A673 (cell line): ENCODE results near the gene GTF3C1. TPM values are rescaled to one million over a fixed set of nuclear protein-coding genes. Genes with fewer than 3 reads are reported as not detected.

Experiments
- BruUV-seq: library from RNA; stranded (reverse); fragments of 400-500 nt; replicated peaks from 2 replicates; lab custom pipeline; 2021; lab: Mats Ljungman, UMichigan
- CTCF ChIA-PET: fragments of 300-600 bp; sonication (Branson Sonifier 250); formaldehyde crosslinking; loops from one replicate; lab custom pipeline; 2022; ENCODE audit warnings: antibody characterized with exemption; lab: Charles Lee
- POLR2A ChIA-PET: fragments of 300-600 bp; sonication (Branson Sonifier 250); formaldehyde crosslinking; loops from one replicate; lab custom pipeline; 2022; ENCODE audit warnings: antibody characterized with exemption; ENCODE audit not compliant: low non-redundant PET; lab: Charles Lee
- DNase-seq: peaks from one replicate; pipeline ENCODE4 v3.0.0-alpha.2; 2015; ENCODE audit warnings: low spot score
- H3K27ac ChIP-seq: fragments of 200-600 bp; sonication (generic); 2 replicates; pipeline ENCODE4 v1.5.1; 2016; ENCODE audit warnings: mixed run types, low read depth, mild to moderate bottlenecking, mixed read lengths, antibody characterized with exemption, low read length; ENCODE audit not compliant: poor library complexity, severe bottlenecking
- H3K27me3 ChIP-seq: fragments of 200-600 bp; sonication (generic); replicated peaks from 2 replicates; pipeline ENCODE4 v1.6.1; 2017; ENCODE audit warnings: mixed run types, low read depth, mild to moderate bottlenecking, mixed read lengths, antibody characterized with exemption, low read length; ENCODE audit not compliant: insufficient read depth, poor library complexity
- H3K36me3 ChIP-seq: fragments of 200-600 bp; sonication (generic); 2 replicates; pipeline ENCODE4 v1.6.1; 2016; ENCODE audit warnings: mixed run types, mild to moderate bottlenecking, mixed read lengths, antibody characterized with exemption, low read length; ENCODE audit not compliant: insufficient read depth, poor library complexity, severe bottlenecking
- H3K4me1 ChIP-seq: fragments of 200-600 bp; sonication (generic); 2 replicates; pipeline ENCODE4 v1.6.1; 2017; ENCODE audit warnings: mixed run types, mild to moderate bottlenecking, mixed read lengths, antibody characterized with exemption, low read length; ENCODE audit not compliant: insufficient read depth, poor library complexity, severe bottlenecking
- H3K4me3 ChIP-seq: fragments of 200-600 bp; sonication (generic); 2 replicates; pipeline ENCODE4 v1.5.1; 2016; ENCODE audit warnings: low read depth, mixed run types, mild to moderate bottlenecking, mixed read lengths, low read length; ENCODE audit not compliant: poor library complexity, severe bottlenecking
- H3K9me3 ChIP-seq: fragments of 200-600 bp; sonication (generic); 2 replicates; pipeline ENCODE4 v1.6.1; 2016; ENCODE audit warnings: mixed run types, low read depth, mild to moderate bottlenecking, mixed read lengths, antibody characterized with exemption, low read length; ENCODE audit not compliant: poor library complexity, severe bottlenecking
- CTCF ChIP-seq: fragments of 300-800, 200-600 bp; sonication (generic); conservative IDR thresholded peaks from 2 replicates; pipeline ENCODE4 v1.5.1; 2017; ENCODE audit warnings: low read depth, mild to moderate bottlenecking, antibody characterized with exemption, low read length, moderate library complexity, mixed read lengths
- EZH2 ChIP-seq: fragments of 200-600 bp; sonication (generic); IDR thresholded peaks from 2 replicates; pipeline ENCODE4 v1.6.1; 2017; ENCODE audit warnings: borderline replicate concordance, low read depth, mild to moderate bottlenecking, mixed read lengths, antibody characterized with exemption, low read length; ENCODE audit not compliant: poor library complexity, severe bottlenecking
- intact Hi-C: fragments of 100-400 bp; cut with micrococcal nuclease; formaldehyde crosslinking; loops from one replicate; pipeline ENCODE4 v1.10.0; 2022; ENCODE audit not compliant: unreplicated experiment
- total RNA-seq: library from RNA; stranded (reverse); gene quantifications from 2 replicates; pipeline ENCODE4 v1.2.3, GENCODE V29; 2021

The GTF3C1 gene
- total RNA-seq, 1 experiment from 2014 or later: 94.2 TPM

- POLR2A ChIA-PET: no interaction called here
- peaks cover 53% of the 10 kb centered on the region for H3K36me3 ChIP-seq
- peaks cover 15% of the 10 kb centered on the region for H3K4me1 ChIP-seq
- H3K4me3 ChIP-seq: no peak overlapping the region
- DNase-seq: no peak
- no peak overlapping the region for H3K27ac ChIP-seq
- H3K27me3 ChIP-seq: no peaks in the 10 kb centered on the region
- intact Hi-C loops: no loop called here
- no peaks in the 10 kb centered on the region for H3K9me3 ChIP-seq
- no TSS peak for BruUV-seq
- CTCF ChIA-PET: no interaction called here
- no peak for TF ChIP-seq EZH2
- TF ChIP-seq CTCF: no peak
Measured at GRCh38 chr16:27543801-27544200, 5.9 kb downstream of the GTF3C1 start.

- DNase-seq: no peak
- CTCF ChIA-PET: no interaction called here
- no TSS peak for BruUV-seq
- no peak overlapping the region for H3K27ac ChIP-seq
- H3K27me3 ChIP-seq: no peaks in the 10 kb centered on the region
- no peak overlapping the region for H3K4me3 ChIP-seq
- intact Hi-C loops: no loop called here
- H3K36me3 ChIP-seq: peaks cover 86% of the 10 kb centered on the region
- H3K4me1 ChIP-seq: no peaks in the 10 kb centered on the region
- POLR2A ChIA-PET: no interaction called here
- no peak for TF ChIP-seq CTCF
- no peaks in the 10 kb centered on the region for H3K9me3 ChIP-seq
Measured at GRCh38 chr16:27539636-27540035, 10.1 kb downstream of the GTF3C1 start.

- BruUV-seq: no TSS peak
- Histone ChIP-seq H3K9me3 (no peaks in the 10 kb centered on the region), H3K27ac (no peak overlapping the region), H3K4me1 (no peaks in the 10 kb centered on the region), H3K27me3 (no peaks in the 10 kb centered on the region), H3K36me3 (peaks cover 84% of the 10 kb centered on the region), H3K4me3 (no peak overlapping the region)
- intact Hi-C loops: no loop called here
- TF ChIP-seq EZH2: no peak
- TF ChIP-seq CTCF: no peak
- POLR2A ChIA-PET: no interaction called here
- CTCF ChIA-PET: no interaction called here
- no peak for DNase-seq
Measured at GRCh38 chr16:27539120-27539519, 10.6 kb downstream of the GTF3C1 start.
